ENCODE measurements around the gene TOX2. TPM values are rescaled to one million over a fixed set of nuclear protein-coding genes. Genes with fewer than 3 reads are reported as not detected.
A peak's percentile ranks its signal among the peaks of the same experiment; 100 is the strongest.

Gene TOX2
- total and polyA plus RNA-seq, 7 donors: 0.06 to 0.53 (median 0.38) TPM

- DNase-seq (peak; percentile 44 to 69), ATAC-seq (peak in 3 of 4 donors; percentile 32 to 63 (median 49))
- H3K9me3 ChIP-seq: no peaks in the 10 kb centered on the region
- intact Hi-C loops (cut with DNase I): no loop called here
- H3K27ac ChIP-seq: no peak overlapping the region
- H3K4me3 ChIP-seq: no peak overlapping the region
- peaks cover 0 to 13% (median 0%) of the 10 kb centered on the region in 3 donors for H3K27me3 ChIP-seq (ENCODE audit: insufficient read depth in 3 of 3, low read length in 2 of 3)
- H3K4me1 ChIP-seq: no peaks in the 10 kb centered on the region
- TF ChIP-seq, protein P1, sequence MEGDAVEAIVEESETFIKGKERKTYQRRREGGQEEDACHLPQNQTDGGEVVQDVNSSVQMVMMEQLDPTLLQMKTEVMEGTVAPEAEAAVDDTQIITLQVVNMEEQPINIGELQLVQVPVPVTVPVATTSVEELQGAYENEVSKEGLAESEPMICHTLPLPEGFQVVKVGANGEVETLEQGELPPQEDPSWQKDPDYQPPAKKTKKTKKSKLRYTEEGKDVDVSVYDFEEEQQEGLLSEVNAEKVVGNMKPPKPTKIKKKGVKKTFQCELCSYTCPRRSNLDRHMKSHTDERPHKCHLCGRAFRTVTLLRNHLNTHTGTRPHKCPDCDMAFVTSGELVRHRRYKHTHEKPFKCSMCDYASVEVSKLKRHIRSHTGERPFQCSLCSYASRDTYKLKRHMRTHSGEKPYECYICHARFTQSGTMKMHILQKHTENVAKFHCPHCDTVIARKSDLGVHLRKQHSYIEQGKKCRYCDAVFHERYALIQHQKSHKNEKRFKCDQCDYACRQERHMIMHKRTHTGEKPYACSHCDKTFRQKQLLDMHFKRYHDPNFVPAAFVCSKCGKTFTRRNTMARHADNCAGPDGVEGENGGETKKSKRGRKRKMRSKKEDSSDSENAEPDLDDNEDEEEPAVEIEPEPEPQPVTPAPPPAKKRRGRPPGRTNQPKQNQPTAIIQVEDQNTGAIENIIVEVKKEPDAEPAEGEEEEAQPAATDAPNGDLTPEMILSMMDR (IDR thresholded peaks at IDR 0.05): no peak
- no peaks in the 10 kb centered on the region for H3K36me3 ChIP-seq (ENCODE audit: insufficient read depth in 1 of 2, low read depth in 1 of 2)
- WGBS, 3 donors: 11 to 16% (median 11%) methylated on average over 10 of the region's 10 CpGs
These were observed 49.5 kb downstream of the TOX2 start for GRCh38 chr20:43963872-43964791.

GRCh38 chr20:43968341-43969000 lies 53.8 kb downstream of the TOX2 start:
- intact Hi-C loops (cut with DNase I): no loop called here
- DNase-seq: no peak
- 25 to 36% (median 34%) methylated on average over 5 of the region's 5 CpGs for WGBS, 3 donors

GRCh38 chr20:43969028-43969447 lies 54.4 kb downstream of the TOX2 start:
- H3K4me1 ChIP-seq: no peaks in the 10 kb centered on the region
- no peaks in the 10 kb centered on the region for H3K36me3 ChIP-seq (ENCODE audit: insufficient read depth in 1 of 2, low read depth in 1 of 2)
- H3K27me3 ChIP-seq (ENCODE audit: insufficient read depth in 3 of 3, low read length in 2 of 3): peaks cover 0 to 15% (median 2%) of the 10 kb centered on the region in 3 donors
- H3K27ac ChIP-seq: no peak overlapping the region
- intact Hi-C loops (cut with DNase I): no loop called here
- TF ChIP-seq, protein P1 (IDR thresholded peaks at IDR 0.05): no peak
- ATAC-seq (no peak), DNase-seq (no peak)
- no peaks in the 10 kb centered on the region for H3K9me3 ChIP-seq
- 70 to 77% (median 75%) methylated on average over 7 of the region's 7 CpGs for WGBS, 3 donors
- H3K4me3 ChIP-seq: no peak overlapping the region

More at GRCh38 chr20:43968341-43969000, 53.8 kb downstream of the TOX2 start:
- TF ChIP-seq, protein P1 (IDR thresholded peaks at IDR 0.05): no peak
- H3K27me3 ChIP-seq (ENCODE audit: insufficient read depth in 3 of 3, low read length in 2 of 3): peaks cover 0 to 16% (median 0%) of the 10 kb centered on the region in 3 donors
- no peaks in the 10 kb centered on the region for H3K9me3 ChIP-seq
- no peaks in the 10 kb centered on the region for H3K4me1 ChIP-seq
- H3K27ac ChIP-seq: no peak overlapping the region
- no peak overlapping the region for H3K4me3 ChIP-seq
- no peak for ATAC-seq
- no peaks in the 10 kb centered on the region for H3K36me3 ChIP-seq (ENCODE audit: insufficient read depth in 1 of 2, low read depth in 1 of 2)

DNA sequence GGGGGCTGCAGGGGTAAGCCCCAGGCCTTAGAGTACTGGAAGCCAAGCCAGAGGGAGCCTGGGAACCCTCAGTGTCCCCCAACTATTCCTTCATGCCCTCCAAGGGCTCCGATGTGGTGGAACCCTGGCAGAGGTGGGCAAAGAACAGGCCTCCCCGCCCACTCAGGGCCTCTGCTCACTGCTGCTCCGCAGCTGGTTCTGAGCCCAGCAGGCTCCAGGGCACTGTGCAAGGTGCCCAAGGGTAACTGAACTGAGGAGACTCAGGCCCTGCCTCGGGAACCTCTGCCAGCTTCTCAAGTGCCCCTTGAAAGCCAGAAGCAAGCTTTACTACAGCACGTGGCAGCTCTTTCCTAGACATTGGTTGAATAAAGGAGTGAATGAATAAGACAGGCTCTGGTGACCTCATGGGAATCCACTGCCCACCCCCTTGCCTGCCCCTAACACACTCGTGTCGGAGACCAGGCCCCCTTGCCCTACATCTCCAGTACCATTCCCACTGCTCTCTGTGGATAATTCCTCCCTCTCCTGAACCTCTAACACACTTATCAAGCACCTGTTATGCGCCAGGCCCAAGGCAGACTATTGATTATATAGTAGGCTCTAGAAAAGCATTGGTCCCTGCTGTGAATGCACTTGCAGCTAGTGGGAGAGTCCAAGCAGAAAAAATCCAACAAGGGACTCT lies 55.0 kb downstream of the TOX2 start:
- no peaks in the 10 kb centered on the region for H3K9me3 ChIP-seq

More for the DNA sequence above, 55.0 kb downstream of the TOX2 start:
- H3K4me1 ChIP-seq: no peaks in the 10 kb centered on the region
- intact Hi-C loops (cut with DNase I): no loop called here
- TF ChIP-seq, protein P1 (IDR thresholded peaks at IDR 0.05): no peak
- H3K27ac ChIP-seq: no peak overlapping the region
- ATAC-seq (no peak), DNase-seq (no peak)
- H3K4me3 ChIP-seq: no peak overlapping the region
- peaks cover 0 to 15% (median 2%) of the 10 kb centered on the region in 3 donors for H3K27me3 ChIP-seq (ENCODE audit: insufficient read depth in 3 of 3, low read length in 2 of 3)
- no peaks in the 10 kb centered on the region for H3K36me3 ChIP-seq (ENCODE audit: insufficient read depth in 1 of 2, low read depth in 1 of 2)
- WGBS, 3 donors: 61 to 66% (median 66%) methylated on average over 8 of the region's 8 CpGs

Data from psoas muscle (tissue), 8 donors.